Neural progenitor cell (in vitro differentiated cells): Measurements from ENCODE around the gene WWC1. TPM values are rescaled to one million over a fixed set of nuclear protein-coding genes. Genes with fewer than 3 reads are reported as not detected.

Source experiments
- DNase-seq: peaks from one replicate; pipeline ENCODE4 v3.0.0-alpha.2; 2016; ENCODE audit warnings: low spot score
- H2AFZ ChIP-seq: fragments of 200-600 bp; sonication (generic); replicated peaks from 2 replicates; pipeline ENCODE4 v1.6.1; 2016; ENCODE audit warnings: antibody characterized with exemption
- H3F3A ChIP-seq: fragments of 200-600 bp; sonication (generic); 2 replicates; pipeline ENCODE4 v1.6.1; 2016; ENCODE audit warnings: antibody characterized with exemption, low read depth
- H3K27ac ChIP-seq: fragments of 200-600 bp; sonication (generic); 2 replicates; pipeline ENCODE4 v1.5.1; 2016; ENCODE audit warnings: mild to moderate bottlenecking
- H3K27me3 ChIP-seq: fragments of 200-600 bp; sonication (generic); 2 replicates; pipeline ENCODE4 v1.6.1; 2016; ENCODE audit warnings: mild to moderate bottlenecking, moderate library complexity
- H3K36me3 ChIP-seq: fragments of 200-600 bp; sonication (generic); 2 replicates; pipeline ENCODE4 v1.5.1; 2016
- H3K4me1 ChIP-seq: fragments of 200-600 bp; sonication (generic); 2 replicates; pipeline ENCODE4 v1.6.1; 2016; ENCODE audit warnings: mixed run types
- H3K4me2 ChIP-seq: fragments of 200-600 bp; sonication (generic); 2 replicates; pipeline ENCODE4 v1.6.1; 2016
- H3K4me3 ChIP-seq: fragments of 200-600 bp; sonication (generic); 2 replicates; pipeline ENCODE4 v1.5.1; 2016
- H3K79me2 ChIP-seq: fragments of 200-600 bp; sonication (generic); 2 replicates; pipeline ENCODE4 v1.6.1; 2016; ENCODE audit warnings: low read depth
- H3K9ac ChIP-seq: fragments of 200-600 bp; sonication (generic); 2 replicates; pipeline ENCODE4 v1.6.1; 2016
- H3K9me3 ChIP-seq: fragments of 200-600 bp; sonication (generic); 2 replicates; pipeline ENCODE4 v1.5.1; 2016; ENCODE audit warnings: low read depth
- H4K20me1 ChIP-seq: fragments of 200-600 bp; sonication (generic); 2 replicates; pipeline ENCODE4 v1.6.1; 2016; ENCODE audit warnings: low read depth
- H3K27ac Mint-ChIP-seq: 3 replicates; pipeline ENCODE4 v1.8.0; 2021; ENCODE audit warnings: mixed read lengths
- H3K27me3 Mint-ChIP-seq: 2 replicates; pipeline ENCODE4 v1.8.0; 2022; ENCODE audit warnings: low read depth, mild to moderate bottlenecking, inconsistent platforms, moderate library complexity, mixed read lengths; ENCODE audit not compliant: insufficient read depth
- H3K36me3 Mint-ChIP-seq: 3 replicates; pipeline ENCODE4 v1.8.0; 2021; ENCODE audit warnings: mixed read lengths
- H3K4me1 Mint-ChIP-seq: 3 replicates; pipeline ENCODE4 v1.8.0; 2021; ENCODE audit warnings: mixed read lengths
- H3K4me3 Mint-ChIP-seq: 3 replicates; pipeline ENCODE4 v1.8.0; 2021; ENCODE audit warnings: mild to moderate bottlenecking, moderate library complexity, mixed read lengths
- H3K9me3 Mint-ChIP-seq: 3 replicates; pipeline ENCODE4 v1.8.0; 2020; ENCODE audit warnings: mixed read lengths
- CTCF ChIP-seq: fragments of 200-600 bp; sonication (generic); IDR thresholded peaks from 2 replicates; pipeline ENCODE4 v1.5.1; 2017; ENCODE audit warnings: antibody characterized with exemption, mild to moderate bottlenecking
- EZH2 ChIP-seq: fragments of 200-600 bp; sonication (generic); IDR thresholded peaks from 2 replicates; pipeline ENCODE4 v1.6.1; 2017; ENCODE audit warnings: antibody characterized with exemption, mild to moderate bottlenecking, moderate library complexity
- EZH2phosphoT487 ChIP-seq: fragments of 200-600 bp; sonication (generic); IDR thresholded peaks from 2 replicates; pipeline ENCODE4 v1.6.1; 2017; ENCODE audit warnings: antibody characterized with exemption
- total RNA-seq: library from RNA; depleted of rRNA; stranded (reverse); fragments of >200 nt; gene quantifications from 2 replicates; pipeline ENCODE4 v1.2.3, GENCODE V29; 2015; ENCODE audit warnings: low replicate concordance

Gene WWC1
- total RNA-seq, 1 donor from 2014 or later = 6.7 TPM

- Histone ChIP-seq H3K79me2 (no peaks in the 10 kb centered on the region), H3K36me3 (no peaks in the 10 kb centered on the region), H3F3A (peaks cover 10% of the 10 kb centered on the region), H3K9ac (no peak overlapping the region), H3K4me2 (peak overlapping the region; percentile 24), H3K9me3 (no peaks in the 10 kb centered on the region), H4K20me1 (no peaks in the 10 kb centered on the region), H3K4me1 (peaks cover 7% of the 10 kb centered on the region), H3K4me3 (no peak overlapping the region), H2AFZ (no peak overlapping the region), H3K27me3 (no peaks in the 10 kb centered on the region), H3K27ac (peak overlapping the region; percentile 61)
- H3K36me3 Mint-ChIP-seq = peaks cover 30% of the 10 kb centered on the region
- H3K27ac Mint-ChIP-seq = no peak overlapping the region
- H3K9me3 Mint-ChIP-seq = no peaks in the 10 kb centered on the region
- no peak overlapping the region for H3K4me3 Mint-ChIP-seq
- DNase-seq = no peak
- no peak for TF ChIP-seq CTCF
- no peak for TF ChIP-seq EZH2phosphoT487
- no peak for TF ChIP-seq EZH2
- H3K27me3 Mint-ChIP-seq = peaks cover 2% of the 10 kb centered on the region
- no peaks in the 10 kb centered on the region for H3K4me1 Mint-ChIP-seq
These were observed 40.2 kb upstream of the WWC1 start for GRCh38 chr5:168251259-168251658.

- Mint-ChIP-seq H3K27me3 (peaks cover 5% of the 10 kb centered on the region), H3K4me1 (no peaks in the 10 kb centered on the region), H3K27ac (peak overlapping the region; percentile 11), H3K4me3 (no peak overlapping the region), H3K36me3 (peaks cover 10% of the 10 kb centered on the region), H3K9me3 (no peaks in the 10 kb centered on the region)
- Histone ChIP-seq H3K9ac (no peak overlapping the region), H4K20me1 (no peaks in the 10 kb centered on the region), H3K79me2 (no peaks in the 10 kb centered on the region), H3K27ac (no peak overlapping the region), H3F3A (peaks cover 10% of the 10 kb centered on the region), H3K4me2 (no peak overlapping the region), H3K27me3 (no peaks in the 10 kb centered on the region), H3K4me3 (no peak overlapping the region), H2AFZ (no peak overlapping the region), H3K4me1 (peaks cover 7% of the 10 kb centered on the region), H3K36me3 (no peaks in the 10 kb centered on the region), H3K9me3 (no peaks in the 10 kb centered on the region)
- no peak for TF ChIP-seq EZH2phosphoT487
- TF ChIP-seq CTCF = no peak
- no peak for TF ChIP-seq EZH2
- DNase-seq = no peak
These were observed 37.3 kb upstream of the WWC1 start for GRCh38 chr5:168254013-168254693.

GRCh38 chr5:168260353-168261226, 30.9 kb upstream of the WWC1 start:
- Histone ChIP-seq H3K4me2 (no peak overlapping the region), H3K36me3 (no peaks in the 10 kb centered on the region)
- no peaks in the 10 kb centered on the region for H3K9me3 Mint-ChIP-seq

More at GRCh38 chr5:168260353-168261226, 30.9 kb upstream of the WWC1 start:
- DNase-seq = no peak
- Mint-ChIP-seq H3K27ac (no peak overlapping the region), H3K27me3 (peaks cover 3% of the 10 kb centered on the region), H3K36me3 (peaks cover 17% of the 10 kb centered on the region), H3K4me1 (no peaks in the 10 kb centered on the region), H3K4me3 (no peak overlapping the region)
- peaks cover 13% of the 10 kb centered on the region for H3K4me1 ChIP-seq
- no peak for TF ChIP-seq EZH2
- no peak for TF ChIP-seq CTCF
- TF ChIP-seq EZH2phosphoT487 = no peak
- no peaks in the 10 kb centered on the region for H3F3A ChIP-seq
- H3K9ac ChIP-seq = no peak overlapping the region
- no peaks in the 10 kb centered on the region for H4K20me1 ChIP-seq
- no peaks in the 10 kb centered on the region for H3K79me2 ChIP-seq
- H3K27ac ChIP-seq = no peak overlapping the region
- H3K9me3 ChIP-seq = no peaks in the 10 kb centered on the region
- H3K27me3 ChIP-seq = no peaks in the 10 kb centered on the region
- H3K4me3 ChIP-seq = no peak overlapping the region
- no peak overlapping the region for H2AFZ ChIP-seq
